ENCODE results near the gene GREM1. TPM values are rescaled to one million over a fixed set of nuclear protein-coding genes. Genes with fewer than 3 reads are reported as not detected.

GREM1 gene
- total RNA-seq, 4 donors from 2014 or later, result 0.44 to 7.8 (median 3.2) TPM; not detected in 1

- intact Hi-C loops (cut with DNase I), result no loop called here
Observed at GRCh38 chr15:32679298-32679690, 38.5 kb upstream of the GREM1 start.

DNA sequence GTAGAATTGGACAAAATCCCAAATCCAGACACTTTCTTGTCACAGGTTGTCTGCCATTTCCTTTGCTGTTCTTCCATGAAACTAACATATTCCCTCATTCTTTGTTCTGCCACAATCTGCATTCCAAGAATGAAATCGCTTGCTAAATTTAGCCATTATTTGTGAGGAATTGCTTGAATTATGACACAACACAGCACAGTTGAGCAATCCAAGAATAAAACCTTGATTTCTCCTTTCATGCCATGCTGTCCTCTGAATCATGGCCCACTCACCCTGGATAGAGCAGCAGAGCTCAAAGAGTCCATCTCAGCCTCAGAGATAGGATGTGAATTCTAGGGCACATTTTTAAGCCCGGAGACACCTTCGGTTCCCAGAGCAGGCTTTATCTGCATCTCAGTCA lies 35.2 kb upstream of the GREM1 start:
- no peak for DNase-seq
- intact Hi-C loops (cut with DNase I), result no loop called here
- 95 to 97% methylated on average over 3 of the region's 3 CpGs for WGBS, 2 donors
- TF ChIP-seq CTCF (IDR thresholded peaks at IDR 0.05) (no peak), POLR2A (IDR thresholded peaks at IDR 0.05) (no peak)
- Histone ChIP-seq H3K27me3 (no peaks in the 10 kb centered on the region), H3K36me3 (no peaks in the 10 kb centered on the region), H3K4me1 (peaks cover 8 to 13% of the 10 kb centered on the region in 2 donors), H3K27ac (peak overlapping the region in 1 of 3 donors; percentile 57), H3K4me3 (replicated peaks in 1 of 3) (no peak overlapping the region), H3K9me3 (no peaks in the 10 kb centered on the region)

More at GRCh38 chr15:32679298-32679690, 38.5 kb upstream of the GREM1 start:
- 68 to 72% methylated on average over 4 of the region's 4 CpGs for WGBS, 2 donors
- H3K4me1 ChIP-seq, result peaks cover 5 to 13% of the 10 kb centered on the region in 2 donors
- H3K36me3 ChIP-seq, result no peaks in the 10 kb centered on the region
- no peaks in the 10 kb centered on the region for H3K9me3 ChIP-seq
- no peak overlapping the region for H3K27ac ChIP-seq
- TF ChIP-seq POLR2A (IDR thresholded peaks at IDR 0.05) (no peak), CTCF (IDR thresholded peaks at IDR 0.05) (no peak)
- H3K4me3 ChIP-seq (replicated peaks in 1 of 3), result no peak overlapping the region
- peak in 1 of 2 donors; percentile 6 for DNase-seq
- H3K27me3 ChIP-seq, result no peaks in the 10 kb centered on the region

GRCh38 chr15:32682977-32683630 lies 34.7 kb upstream of the GREM1 start:
- intact Hi-C loops (cut with DNase I), result no loop called here
- H3K36me3 ChIP-seq, result no peaks in the 10 kb centered on the region
- 80 to 90% methylated on average over 2 of the region's 2 CpGs for WGBS, 2 donors
- H3K27ac ChIP-seq, result peak overlapping the region; percentile 21 to 66 (median 57)
- no peak for TF ChIP-seq POLR2A (IDR thresholded peaks at IDR 0.05)
- no peak for TF ChIP-seq CTCF (IDR thresholded peaks at IDR 0.05)
- H3K4me1 ChIP-seq, result peaks cover 8 to 13% of the 10 kb centered on the region in 2 donors
- H3K27me3 ChIP-seq, result no peaks in the 10 kb centered on the region
- H3K9me3 ChIP-seq, result no peaks in the 10 kb centered on the region
- H3K4me3 ChIP-seq (replicated peaks in 1 of 3), result no peak overlapping the region
- no peak for DNase-seq

DNA sequence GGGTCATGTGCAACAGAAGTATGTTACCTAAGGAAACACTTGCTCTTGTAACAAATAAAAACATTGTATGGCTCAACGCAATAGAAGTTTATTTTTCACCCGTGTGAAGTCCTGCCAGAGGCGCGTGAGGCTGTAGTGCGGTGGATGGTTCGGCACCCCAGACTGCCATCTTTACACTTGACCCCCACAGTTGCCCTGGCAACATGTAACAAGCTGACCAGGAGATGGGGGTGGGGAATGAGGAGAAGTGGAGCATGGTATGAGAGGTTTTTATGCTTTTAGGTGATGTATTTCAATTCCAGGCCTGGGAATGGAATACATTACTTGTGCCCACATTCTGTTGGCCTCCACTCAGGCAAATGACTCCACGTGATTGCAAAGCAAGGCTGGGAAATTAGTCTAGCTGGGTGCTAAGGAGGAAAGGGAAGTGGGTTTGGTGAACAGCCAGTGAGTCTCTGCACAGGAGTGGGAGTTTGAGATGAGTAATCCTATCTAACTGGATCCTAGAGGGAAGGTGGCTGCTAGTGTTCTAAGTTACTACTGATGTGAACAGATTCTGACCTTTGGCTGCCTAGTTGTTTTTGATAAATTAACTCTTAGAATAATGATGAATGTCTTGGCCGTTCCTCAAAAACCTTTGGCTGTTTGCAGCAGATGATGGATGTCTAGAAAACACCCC lies 33.8 kb upstream of the GREM1 start:
- DNase-seq, result peak; percentile 58 to 63
- Histone ChIP-seq H3K27ac (peak overlapping the region; percentile 37 to 66 (median 57)), H3K36me3 (no peaks in the 10 kb centered on the region), H3K4me1 (peaks cover 8 to 13% of the 10 kb centered on the region in 2 donors), H3K27me3 (no peaks in the 10 kb centered on the region), H3K9me3 (no peaks in the 10 kb centered on the region), H3K4me3 (replicated peaks in 1 of 3) (no peak overlapping the region)
- intact Hi-C loops (cut with DNase I), result no loop called here
- 36 to 37% methylated on average over 8 of the region's 8 CpGs for WGBS, 2 donors
- TF ChIP-seq CTCF (IDR thresholded peaks at IDR 0.05), result no peak
- no peak for TF ChIP-seq POLR2A (IDR thresholded peaks at IDR 0.05)

DNA sequence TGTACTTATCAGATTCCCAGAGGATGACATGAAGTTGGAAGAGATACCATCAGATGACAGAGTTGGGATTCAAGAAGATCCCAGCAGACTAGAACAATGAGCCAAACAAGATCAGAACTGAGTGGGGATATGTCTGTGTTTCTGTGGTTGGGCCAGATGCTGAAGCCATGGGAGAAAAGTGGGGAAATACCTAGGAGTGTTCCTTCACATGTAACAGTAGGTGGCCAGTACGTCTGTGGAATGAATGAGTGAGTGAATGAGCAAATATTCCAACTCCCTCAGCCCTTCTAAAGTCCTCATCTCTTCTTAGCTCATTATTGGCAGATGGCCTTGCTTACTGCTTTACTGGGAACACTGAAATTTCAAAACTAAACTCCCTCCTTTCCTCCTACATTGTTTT lies 32.2 kb upstream of the GREM1 start:
- no peak overlapping the region for H3K27ac ChIP-seq
- no peaks in the 10 kb centered on the region for H3K27me3 ChIP-seq
- TF ChIP-seq CTCF (IDR thresholded peaks at IDR 0.05), result no peak
- TF ChIP-seq POLR2A (IDR thresholded peaks at IDR 0.05), result no peak
- no peaks in the 10 kb centered on the region for H3K36me3 ChIP-seq
- intact Hi-C loops (cut with DNase I), result no loop called here
- WGBS, 2 donors, result 76 to 86% methylated on average over 1 of the region's 1 CpG
- H3K4me3 ChIP-seq (replicated peaks in 1 of 3), result no peak overlapping the region
- H3K9me3 ChIP-seq, result no peaks in the 10 kb centered on the region
- DNase-seq, result no peak
- peaks cover 8 to 13% of the 10 kb centered on the region in 2 donors for H3K4me1 ChIP-seq

Data from thyroid gland (tissue), 4 donors.